ENCODE data around the gene KBTBD12. TPM values are rescaled to one million over a fixed set of nuclear protein-coding genes. Genes with fewer than 3 reads are reported as not detected.

Gene KBTBD12, protein sequence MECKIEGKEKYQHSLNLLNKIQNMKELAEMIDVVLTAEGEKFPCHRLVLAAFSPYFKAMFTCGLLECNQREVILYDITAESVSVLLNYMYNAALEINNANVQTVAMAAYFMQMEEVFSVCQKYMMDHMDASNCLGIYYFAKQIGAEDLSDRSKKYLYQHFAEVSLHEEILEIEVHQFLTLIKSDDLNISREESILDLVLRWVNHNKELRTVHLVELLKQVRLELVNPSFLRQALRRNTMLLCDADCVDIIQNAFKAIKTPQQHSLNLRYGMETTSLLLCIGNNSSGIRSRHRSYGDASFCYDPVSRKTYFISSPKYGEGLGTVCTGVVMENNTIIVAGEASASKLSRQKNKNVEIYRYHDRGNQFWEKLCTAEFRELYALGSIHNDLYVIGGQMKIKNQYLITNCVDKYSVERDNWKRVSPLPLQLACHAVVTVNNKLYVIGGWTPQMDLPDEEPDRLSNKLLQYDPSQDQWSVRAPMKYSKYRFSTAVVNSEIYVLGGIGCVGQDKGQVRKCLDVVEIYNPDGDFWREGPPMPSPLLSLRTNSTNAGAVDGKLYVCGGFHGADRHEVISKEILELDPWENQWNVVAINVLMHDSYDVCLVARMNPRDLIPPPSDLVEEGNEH
- total RNA-seq (2021; ENCODE audit: unreplicated experiment) (not detected), Bru-seq, nascent RNA (not detected), BruChase-seq, experiment 1, labeled RNA remaining after a 6-hour chase (percentile 3 among the genes with signal in this experiment), BruChase-seq, experiment 2, labeled RNA remaining after a 2-hour chase (percentile 5 among the genes with signal in this experiment)
- not detected in 2 replicates for polyA plus RNA-seq (2012)
- long read RNA-seq: 0 reads

DNA sequence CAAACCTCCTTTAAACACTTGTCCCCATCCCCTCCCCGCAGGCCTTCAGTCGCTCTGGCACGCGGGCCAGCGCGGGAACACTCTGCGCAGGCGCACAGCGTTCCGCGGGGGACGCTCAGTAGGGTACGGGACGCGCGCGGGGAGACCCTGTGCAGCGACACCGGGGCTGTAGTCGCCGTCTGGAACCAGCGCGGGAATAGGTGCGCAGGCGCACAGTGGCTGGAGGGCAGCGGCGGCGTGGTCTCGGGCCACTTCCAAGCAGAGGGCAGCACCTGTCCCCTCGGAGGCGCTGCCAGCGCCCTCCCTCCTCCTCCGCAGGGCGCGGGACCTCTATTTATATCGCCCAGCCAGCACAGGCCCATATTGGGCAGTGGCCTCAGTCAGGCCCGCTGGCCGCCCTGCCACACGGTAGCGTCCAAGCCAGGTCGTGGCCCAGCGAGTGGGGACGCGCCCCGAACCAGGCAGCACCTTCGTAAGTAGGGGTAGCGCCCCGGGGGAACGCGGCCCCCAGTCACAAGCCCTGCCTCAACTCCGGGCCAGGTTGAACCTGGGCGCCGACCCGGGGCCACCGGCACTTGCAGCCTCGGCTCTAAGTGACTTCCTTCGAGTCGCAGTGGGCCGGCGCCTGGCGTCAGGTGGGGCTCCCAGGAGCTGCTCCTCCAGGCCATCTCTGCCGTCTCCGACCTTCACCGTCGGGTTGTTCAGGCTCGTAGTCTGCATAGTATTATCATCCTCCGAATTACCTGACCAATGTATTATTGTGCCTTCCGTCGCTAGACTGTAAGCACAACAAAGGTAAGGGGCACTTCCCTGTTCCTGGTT lies at the start of gene KBTBD12:
Gene KBTBD12 (plus strand): TSS at position 118 of the 822 bp plus-strand sequence. CDS start 7,830 bp downstream, outside the sequence.
- CTCF ChIA-PET: no interaction called here
- no peaks in the 10 kb centered on the region for H4K20me1 ChIP-seq (ENCODE audit: insufficient read depth)
- no peak within 1 kb of the TSS for H3K4me2 ChIP-seq (ENCODE audit: low read length)
- intact Hi-C loops (cut with micrococcal nuclease): no loop called here
- H2AFZ ChIP-seq (ENCODE audit: low read depth, low read length, poor library complexity, severe bottlenecking): no peak within 1 kb of the TSS
- no peaks in the 10 kb centered on the region for H3K27me3 ChIP-seq (ENCODE audit: insufficient read depth, low read length)
- DNase-seq (ENCODE audit: low read depth, low spot score): no peak
- no peak within 1 kb of the TSS for H3K27ac ChIP-seq (ENCODE audit: low read depth, low read length)
- no peaks in the 10 kb centered on the region for H3K4me1 ChIP-seq (ENCODE audit: control insufficient read depth in 1 of 2, insufficient read depth in 2 of 2, low read length in 2 of 2)
- H3K9me3 ChIP-seq (ENCODE audit: control insufficient read depth in 1 of 2, insufficient read depth in 1 of 2, low read depth in 1 of 2, low read length in 2 of 2): no peaks in the 10 kb centered on the region
- H3K79me2 ChIP-seq (ENCODE audit: insufficient read depth, low read length): no peaks in the 10 kb centered on the region
- ATAC-seq: no peak
- no TSS peak for BruUV-seq (replicated peaks)
- H3K9ac ChIP-seq (ENCODE audit: low read length): no peak within 1 kb of the TSS
- no peaks in the 10 kb centered on the region for H3K36me3 ChIP-seq (ENCODE audit: control insufficient read depth in 1 of 2, insufficient read depth in 2 of 2, low read length in 2 of 2)
- no peaks in the 10 kb centered on the region for H3K9me2 ChIP-seq (ENCODE audit: insufficient read depth)
- no peak within 1 kb of the TSS for H3K4me3 ChIP-seq (replicated peaks in 1 of 2; ENCODE audit: low read depth in 1 of 2, low read length in 2 of 2)
- RAD21 ChIA-PET (ENCODE audit: low non-redundant PET in 1 of 2, low total read pairs in 2 of 2, uncharacterized antibody in 2 of 2, unreplicated experiment in 2 of 2): no interaction called here
- POLR2A ChIA-PET: no interaction called here
- TF ChIP-seq, protein P1, sequence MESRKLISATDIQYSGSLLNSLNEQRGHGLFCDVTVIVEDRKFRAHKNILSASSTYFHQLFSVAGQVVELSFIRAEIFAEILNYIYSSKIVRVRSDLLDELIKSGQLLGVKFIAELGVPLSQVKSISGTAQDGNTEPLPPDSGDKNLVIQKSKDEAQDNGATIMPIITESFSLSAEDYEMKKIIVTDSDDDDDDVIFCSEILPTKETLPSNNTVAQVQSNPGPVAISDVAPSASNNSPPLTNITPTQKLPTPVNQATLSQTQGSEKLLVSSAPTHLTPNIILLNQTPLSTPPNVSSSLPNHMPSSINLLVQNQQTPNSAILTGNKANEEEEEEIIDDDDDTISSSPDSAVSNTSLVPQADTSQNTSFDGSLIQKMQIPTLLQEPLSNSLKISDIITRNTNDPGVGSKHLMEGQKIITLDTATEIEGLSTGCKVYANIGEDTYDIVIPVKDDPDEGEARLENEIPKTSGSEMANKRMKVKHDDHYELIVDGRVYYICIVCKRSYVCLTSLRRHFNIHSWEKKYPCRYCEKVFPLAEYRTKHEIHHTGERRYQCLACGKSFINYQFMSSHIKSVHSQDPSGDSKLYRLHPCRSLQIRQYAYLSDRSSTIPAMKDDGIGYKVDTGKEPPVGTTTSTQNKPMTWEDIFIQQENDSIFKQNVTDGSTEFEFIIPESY (IDR thresholded peaks at IDR 0.05; ENCODE audit: extremely low read depth, insufficient replicate concordance, low read length): no peak
- TF ChIP-seq TCF7L2 (IDR thresholded peaks at IDR 0.05; ENCODE audit: borderline replicate concordance, extremely low read depth, insufficient read depth, insufficient read length) (no peak), EZH2 (IDR thresholded peaks at IDR 0.05) (no peak), ZNF274 (IDR thresholded peaks at IDR 0.05; ENCODE audit: low read depth, low read length) (no peak), EZH2phosphoT487 (IDR thresholded peaks at IDR 0.05; ENCODE audit: borderline replicate concordance) (no peak), SRF (IDR thresholded peaks at IDR 0.05; ENCODE audit: low read depth) (no peak), ZFX (IDR thresholded peaks at IDR 0.05) (no peak), CEBPB (IDR thresholded peaks at IDR 0.05; ENCODE audit: low read depth) (no peak), FOSL1 (IDR thresholded peaks at IDR 0.05; ENCODE audit: low read depth) (no peak), CBX3 (IDR thresholded peaks at IDR 0.05; ENCODE audit: low read depth) (no peak), RAD21 (IDR thresholded peaks at IDR 0.05; ENCODE audit: low read depth) (no peak), SIN3A (IDR thresholded peaks at IDR 0.05; ENCODE audit: low read depth) (no peak), POLR2A (IDR thresholded peaks at IDR 0.05; ENCODE audit: borderline replicate concordance, extremely low read depth, insufficient read depth, insufficient read length) (no peak)
- TF ChIP-seq, protein P2, sequence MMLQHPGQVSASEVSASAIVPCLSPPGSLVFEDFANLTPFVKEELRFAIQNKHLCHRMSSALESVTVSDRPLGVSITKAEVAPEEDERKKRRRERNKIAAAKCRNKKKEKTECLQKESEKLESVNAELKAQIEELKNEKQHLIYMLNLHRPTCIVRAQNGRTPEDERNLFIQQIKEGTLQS (IDR thresholded peaks at IDR 0.05): no peak
- TF ChIP-seq, protein P3, sequence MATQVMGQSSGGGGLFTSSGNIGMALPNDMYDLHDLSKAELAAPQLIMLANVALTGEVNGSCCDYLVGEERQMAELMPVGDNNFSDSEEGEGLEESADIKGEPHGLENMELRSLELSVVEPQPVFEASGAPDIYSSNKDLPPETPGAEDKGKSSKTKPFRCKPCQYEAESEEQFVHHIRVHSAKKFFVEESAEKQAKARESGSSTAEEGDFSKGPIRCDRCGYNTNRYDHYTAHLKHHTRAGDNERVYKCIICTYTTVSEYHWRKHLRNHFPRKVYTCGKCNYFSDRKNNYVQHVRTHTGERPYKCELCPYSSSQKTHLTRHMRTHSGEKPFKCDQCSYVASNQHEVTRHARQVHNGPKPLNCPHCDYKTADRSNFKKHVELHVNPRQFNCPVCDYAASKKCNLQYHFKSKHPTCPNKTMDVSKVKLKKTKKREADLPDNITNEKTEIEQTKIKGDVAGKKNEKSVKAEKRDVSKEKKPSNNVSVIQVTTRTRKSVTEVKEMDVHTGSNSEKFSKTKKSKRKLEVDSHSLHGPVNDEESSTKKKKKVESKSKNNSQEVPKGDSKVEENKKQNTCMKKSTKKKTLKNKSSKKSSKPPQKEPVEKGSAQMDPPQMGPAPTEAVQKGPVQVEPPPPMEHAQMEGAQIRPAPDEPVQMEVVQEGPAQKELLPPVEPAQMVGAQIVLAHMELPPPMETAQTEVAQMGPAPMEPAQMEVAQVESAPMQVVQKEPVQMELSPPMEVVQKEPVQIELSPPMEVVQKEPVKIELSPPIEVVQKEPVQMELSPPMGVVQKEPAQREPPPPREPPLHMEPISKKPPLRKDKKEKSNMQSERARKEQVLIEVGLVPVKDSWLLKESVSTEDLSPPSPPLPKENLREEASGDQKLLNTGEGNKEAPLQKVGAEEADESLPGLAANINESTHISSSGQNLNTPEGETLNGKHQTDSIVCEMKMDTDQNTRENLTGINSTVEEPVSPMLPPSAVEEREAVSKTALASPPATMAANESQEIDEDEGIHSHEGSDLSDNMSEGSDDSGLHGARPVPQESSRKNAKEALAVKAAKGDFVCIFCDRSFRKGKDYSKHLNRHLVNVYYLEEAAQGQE (IDR thresholded peaks at IDR 0.05; ENCODE audit: low read depth): no peak
- TF ChIP-seq, protein P4, sequence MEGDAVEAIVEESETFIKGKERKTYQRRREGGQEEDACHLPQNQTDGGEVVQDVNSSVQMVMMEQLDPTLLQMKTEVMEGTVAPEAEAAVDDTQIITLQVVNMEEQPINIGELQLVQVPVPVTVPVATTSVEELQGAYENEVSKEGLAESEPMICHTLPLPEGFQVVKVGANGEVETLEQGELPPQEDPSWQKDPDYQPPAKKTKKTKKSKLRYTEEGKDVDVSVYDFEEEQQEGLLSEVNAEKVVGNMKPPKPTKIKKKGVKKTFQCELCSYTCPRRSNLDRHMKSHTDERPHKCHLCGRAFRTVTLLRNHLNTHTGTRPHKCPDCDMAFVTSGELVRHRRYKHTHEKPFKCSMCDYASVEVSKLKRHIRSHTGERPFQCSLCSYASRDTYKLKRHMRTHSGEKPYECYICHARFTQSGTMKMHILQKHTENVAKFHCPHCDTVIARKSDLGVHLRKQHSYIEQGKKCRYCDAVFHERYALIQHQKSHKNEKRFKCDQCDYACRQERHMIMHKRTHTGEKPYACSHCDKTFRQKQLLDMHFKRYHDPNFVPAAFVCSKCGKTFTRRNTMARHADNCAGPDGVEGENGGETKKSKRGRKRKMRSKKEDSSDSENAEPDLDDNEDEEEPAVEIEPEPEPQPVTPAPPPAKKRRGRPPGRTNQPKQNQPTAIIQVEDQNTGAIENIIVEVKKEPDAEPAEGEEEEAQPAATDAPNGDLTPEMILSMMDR (IDR thresholded peaks at IDR 0.05 in 2 of 3, conservative IDR thresholded peaks at IDR 0.05 in 1 of 3; ENCODE audit: borderline replicate concordance in 1 of 3, insufficient read depth in 1 of 3, low read depth in 2 of 3, low read length in 2 of 3): no peak

Data from HCT116 (cell line).